ENCODE measurements around the gene HNRNPK.

DNA sequence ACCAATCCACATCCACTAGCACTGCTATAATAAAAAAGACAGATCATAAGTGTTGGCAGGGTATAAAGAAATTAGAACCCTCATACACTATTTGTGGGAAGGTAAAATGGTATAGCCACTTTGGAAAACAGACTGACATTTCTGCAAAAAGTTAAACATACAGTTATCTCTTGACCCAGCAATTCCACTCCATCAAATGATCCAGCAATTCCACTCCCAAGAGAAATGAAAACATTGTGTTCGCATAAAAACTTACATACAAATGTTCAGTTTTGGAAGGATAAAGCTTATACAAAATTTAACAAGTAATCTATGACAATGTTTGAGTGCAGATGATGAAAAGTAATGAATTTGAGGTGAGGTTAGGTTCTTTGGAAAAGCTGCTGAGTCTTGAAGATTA lies 60.9 kb downstream of the HNRNPK start:
- TF ChIP-seq, protein P1, sequence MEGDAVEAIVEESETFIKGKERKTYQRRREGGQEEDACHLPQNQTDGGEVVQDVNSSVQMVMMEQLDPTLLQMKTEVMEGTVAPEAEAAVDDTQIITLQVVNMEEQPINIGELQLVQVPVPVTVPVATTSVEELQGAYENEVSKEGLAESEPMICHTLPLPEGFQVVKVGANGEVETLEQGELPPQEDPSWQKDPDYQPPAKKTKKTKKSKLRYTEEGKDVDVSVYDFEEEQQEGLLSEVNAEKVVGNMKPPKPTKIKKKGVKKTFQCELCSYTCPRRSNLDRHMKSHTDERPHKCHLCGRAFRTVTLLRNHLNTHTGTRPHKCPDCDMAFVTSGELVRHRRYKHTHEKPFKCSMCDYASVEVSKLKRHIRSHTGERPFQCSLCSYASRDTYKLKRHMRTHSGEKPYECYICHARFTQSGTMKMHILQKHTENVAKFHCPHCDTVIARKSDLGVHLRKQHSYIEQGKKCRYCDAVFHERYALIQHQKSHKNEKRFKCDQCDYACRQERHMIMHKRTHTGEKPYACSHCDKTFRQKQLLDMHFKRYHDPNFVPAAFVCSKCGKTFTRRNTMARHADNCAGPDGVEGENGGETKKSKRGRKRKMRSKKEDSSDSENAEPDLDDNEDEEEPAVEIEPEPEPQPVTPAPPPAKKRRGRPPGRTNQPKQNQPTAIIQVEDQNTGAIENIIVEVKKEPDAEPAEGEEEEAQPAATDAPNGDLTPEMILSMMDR (IDR thresholded peaks at IDR 0.05; ENCODE audit: borderline replicate concordance, extremely low read depth, low read length, poor library complexity, severe bottlenecking) = no peak
- no peak for TF ChIP-seq EZH2 (IDR thresholded peaks at IDR 0.05; ENCODE audit: borderline replicate concordance, low read depth, low read length, severe bottlenecking)

All from DND-41 (cell line).